ENCODE measurements around the gene TRAPPC3L. TPM values are rescaled to one million over a fixed set of nuclear protein-coding genes. Genes with fewer than 3 reads are reported as not detected.

The TRAPPC3L gene
- total RNA-seq, 1 experiment from 2014 or later: not detected

- no peak for TF ChIP-seq MAX (IDR thresholded peaks at IDR 0.05)
- no peak for TF ChIP-seq ZBTB33 (IDR thresholded peaks at IDR 0.05; ENCODE audit: extremely low read depth, insufficient replicate concordance, low read length)
These were observed 18.3 kb upstream of the TRAPPC3L start (continued) for GRCh38 chr6:116563830-116564229.

GRCh38 chr6:116562614-116563013 is 17.1 kb upstream of the TRAPPC3L start:
- H3K4me1 ChIP-seq (ENCODE audit: control insufficient read depth in 1 of 2, insufficient read depth in 2 of 2, low read length in 2 of 2): peaks cover 3 to 12% of the 10 kb centered on the region in 2 experiments; a peak in 3 of 4 replicates
- TF ChIP-seq EZH2phosphoT487 (IDR thresholded peaks at IDR 0.05; ENCODE audit: borderline replicate concordance) (no peak), FOSL1 (IDR thresholded peaks at IDR 0.05; ENCODE audit: low read depth) (no peak), SRF (IDR thresholded peaks at IDR 0.05; ENCODE audit: low read depth) (no peak), ZFX (IDR thresholded peaks at IDR 0.05) (no peak), JUND (IDR thresholded peaks at IDR 0.05) (no peak), EZH2 (IDR thresholded peaks at IDR 0.05) (no peak), ELF1 (IDR thresholded peaks at IDR 0.05; ENCODE audit: borderline replicate concordance, low read depth) (no peak), REST (IDR thresholded peaks at IDR 0.05; ENCODE audit: low read depth) (no peak), ATF3 (IDR thresholded peaks at IDR 0.05) (no peak), ZNF274 (IDR thresholded peaks at IDR 0.05; ENCODE audit: low read depth, low read length) (no peak), POLR2A (IDR thresholded peaks at IDR 0.05; ENCODE audit: borderline replicate concordance, extremely low read depth, insufficient read depth, insufficient read length) (no peak), SIN3A (IDR thresholded peaks at IDR 0.05; ENCODE audit: low read depth) (no peak), RAD21 (IDR thresholded peaks at IDR 0.05; ENCODE audit: low read depth) (no peak), YY1 (IDR thresholded peaks at IDR 0.05; ENCODE audit: extremely low read depth, insufficient replicate concordance, low read depth, low read length) (no peak), EGR1 (IDR thresholded peaks at IDR 0.05; ENCODE audit: low read depth) (no peak), CEBPB (IDR thresholded peaks at IDR 0.05; ENCODE audit: low read depth) (no peak), POLR2AphosphoS5 (IDR thresholded peaks at IDR 0.05; ENCODE audit: low read depth, low read length) (no peak), CTCF (IDR thresholded peaks at IDR 0.05 in 2 of 3, conservative IDR thresholded peaks at IDR 0.05 in 1 of 3; ENCODE audit: borderline replicate concordance in 1 of 3, insufficient read depth in 1 of 3, low read depth in 2 of 3, low read length in 2 of 3) (no peak)
- no peaks in the 10 kb centered on the region for H3K9me3 ChIP-seq (ENCODE audit: control insufficient read depth in 1 of 2, insufficient read depth in 1 of 2, low read depth in 1 of 2, low read length in 2 of 2)
- no peaks in the 10 kb centered on the region for H3K9me2 ChIP-seq (ENCODE audit: insufficient read depth)
- H3K36me3 ChIP-seq (ENCODE audit: control insufficient read depth in 1 of 2, insufficient read depth in 2 of 2, low read length in 2 of 2): no peaks in the 10 kb centered on the region
- H3K4me3 ChIP-seq (replicated peaks in 1 of 2; ENCODE audit: low read depth in 1 of 2, low read length in 2 of 2): no peak overlapping the region
- RAD21 ChIA-PET (ENCODE audit: low non-redundant PET in 1 of 2, low total read pairs in 2 of 2, uncharacterized antibody in 2 of 2, unreplicated experiment in 2 of 2): no interaction called here
- CTCF ChIA-PET: interaction anchor here (0.9 to 1.8 kb wide), 5 partner anchors 21 to 345 kb away, joined by 3 to 8 read pairs (median 4); partner anchors contain the start of gene TSPYL1
- intact Hi-C loops (cut with micrococcal nuclease): no loop called here
- no peaks in the 10 kb centered on the region for H3K27me3 ChIP-seq (ENCODE audit: insufficient read depth, low read length)
- no peaks in the 10 kb centered on the region for H3K79me2 ChIP-seq (ENCODE audit: insufficient read depth, low read length)
- H4K20me1 ChIP-seq (ENCODE audit: insufficient read depth): no peaks in the 10 kb centered on the region
- no peak overlapping the region for H3K4me2 ChIP-seq (ENCODE audit: low read length)
- POLR2A ChIA-PET: no interaction called here
- no peak overlapping the region for H3K27ac ChIP-seq (ENCODE audit: low read depth, low read length)
- ATAC-seq (no peak), DNase-seq (ENCODE audit: low read depth, low spot score) (no peak)
- no TSS peak for BruUV-seq (replicated peaks)
- H3K9ac ChIP-seq (ENCODE audit: low read length): no peak overlapping the region
- H2AFZ ChIP-seq (ENCODE audit: low read depth, low read length, poor library complexity, severe bottlenecking): no peak overlapping the region

Data from HCT116 (cell line).